HG03439 (cell line): ENCODE data around the gene CHML.

Experiments used
- ATAC-seq: cut with Tn5 transposase; IDR thresholded peaks from one replicate; pipeline ENCODE4 v1.9.1; 2021; ENCODE audit warnings: mild to moderate bottlenecking, moderate library complexity; ENCODE audit not compliant: unreplicated experiment

CHML gene

GRCh38 chr1:241592273-241592958 is 47.8 kb downstream of the CHML start:
- no peak for ATAC-seq

GRCh38 chr1:241591736-241592135 is 48.4 kb downstream of the CHML start:
- ATAC-seq, result no peak

GRCh38 chr1:241591317-241591716 is 48.9 kb downstream of the CHML start:
- no peak for ATAC-seq

- ATAC-seq, result no peak
Measured at GRCh38 chr1:241590719-241591118, 49.5 kb downstream of the CHML start.
